ENCODE results near the gene PHYHIPL. TPM values are rescaled to one million over a fixed set of nuclear protein-coding genes. Genes with fewer than 3 reads are reported as not detected.

PHYHIPL gene
- total and polyA plus RNA-seq, 12 donors, result 0.03 TPM; not detected in 11

- WGBS, 2 donors, result 5 to 8% methylated on average over 41 of the region's 41 CpGs
- no peak for TF ChIP-seq CTCF (IDR thresholded peaks at IDR 0.05)
- DNase-seq, result peak in 1 of 2 donors; percentile 10
- no peak overlapping the region for H3K27ac ChIP-seq
- peaks cover 3 to 17% (median 10%) of the 10 kb centered on the region in 9 donors for H3K4me1 ChIP-seq
- no peaks in the 10 kb centered on the region for H3K36me3 ChIP-seq
- intact Hi-C loops (cut with DNase I), result no loop called here
- H3K9me3 ChIP-seq, result no peaks in the 10 kb centered on the region
- H3K4me3 ChIP-seq, result peak overlapping the region; percentile 3 to 50 (median 33)
- peak in 4 of 8 donors; percentile 23 to 63 (median 40) for ATAC-seq
- H3K27me3 ChIP-seq, result peaks cover 6 to 52% (median 42%) of the 10 kb centered on the region in 7 donors
Measured at GRCh38 chr10:59177031-59177797, 771 bp downstream of the PHYHIPL start.

GRCh38 chr10:59177836-59178235 is 1.4 kb downstream of the PHYHIPL start:
- ATAC-seq (no peak), DNase-seq (no peak)
- Histone ChIP-seq H3K4me3 (no peak overlapping the region), H3K9me3 (no peaks in the 10 kb centered on the region), H3K4me1 (peaks cover 3 to 17% (median 10%) of the 10 kb centered on the region in 9 donors), H3K36me3 (no peaks in the 10 kb centered on the region), H3K27me3 (peaks cover 6 to 52% (median 42%) of the 10 kb centered on the region in 7 donors), H3K27ac (no peak overlapping the region)
- intact Hi-C loops (cut with DNase I), result no loop called here
- no peak for TF ChIP-seq CTCF (IDR thresholded peaks at IDR 0.05)
- 79% methylated on average over 5 of the region's 5 CpGs for WGBS, 2 donors

GRCh38 chr10:59179068-59179467 is 2.6 kb downstream of the PHYHIPL start:
- Histone ChIP-seq H3K4me1 (peaks cover 3 to 17% (median 10%) of the 10 kb centered on the region in 9 donors), H3K27ac (no peak overlapping the region), H3K36me3 (no peaks in the 10 kb centered on the region), H3K9me3 (no peaks in the 10 kb centered on the region), H3K27me3 (peaks cover 6 to 52% (median 42%) of the 10 kb centered on the region in 7 donors), H3K4me3 (no peak overlapping the region)
- no peak for ATAC-seq
- intact Hi-C loops (cut with DNase I), result no loop called here
- whole genome bisulfite sequencing, 2 donors, result 65 to 69% methylated on average over 2 of the region's 2 CpGs
- DNase-seq, result no peak
- TF ChIP-seq CTCF (IDR thresholded peaks at IDR 0.05), result no peak

DNA sequence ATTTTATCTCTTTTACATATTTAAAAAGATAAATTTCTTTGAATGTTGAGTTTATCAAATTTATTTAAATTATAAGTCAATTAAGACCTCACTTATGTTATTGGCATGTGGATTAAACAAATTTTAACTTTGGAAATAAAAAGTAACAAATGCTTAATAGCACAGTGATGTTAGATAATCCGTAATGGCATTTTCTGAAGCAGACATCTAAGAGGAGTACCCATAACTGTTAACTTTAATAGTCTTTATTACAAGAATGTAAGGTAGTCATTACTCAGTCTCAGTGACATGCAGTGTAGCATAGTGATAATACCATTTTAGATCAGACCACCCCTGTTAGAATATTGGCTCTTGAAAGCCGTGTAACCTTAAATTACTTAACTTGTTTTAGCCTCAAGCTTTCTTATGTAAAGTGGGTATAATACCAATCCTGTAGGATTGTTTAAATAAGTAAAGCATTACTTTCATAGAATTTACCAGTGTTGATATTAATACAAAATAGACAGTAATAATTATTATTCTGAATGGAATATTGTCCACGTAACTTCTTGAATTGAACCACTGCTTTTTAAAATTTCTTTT is 4.3 kb downstream of the PHYHIPL start:
- ATAC-seq (no peak), DNase-seq (no peak)
- intact Hi-C loops (cut with DNase I), result loop anchor here in 8 of 10 donors (1.0 to 10.0 kb wide), 6 partner anchors 223 to 398 kb away; no protein-coding TSS in a partner anchor
- 83 to 84% methylated on average over 3 of the region's 3 CpGs for WGBS, 2 donors
- no peaks in the 10 kb centered on the region for H3K36me3 ChIP-seq
- H3K9me3 ChIP-seq, result no peaks in the 10 kb centered on the region
- H3K27me3 ChIP-seq, result peaks cover 4 to 37% (median 35%) of the 10 kb centered on the region in 7 donors
- H3K27ac ChIP-seq, result no peak overlapping the region
- no peak for TF ChIP-seq CTCF (IDR thresholded peaks at IDR 0.05)
- H3K4me1 ChIP-seq, result peaks cover 3 to 15% (median 10%) of the 10 kb centered on the region in 9 donors
- H3K4me3 ChIP-seq, result no peak overlapping the region

Measured in heart right ventricle (tissue), 16 donors.